HCT116 (cell line): Measurements from ENCODE around the gene SMG6. TPM values are rescaled to one million over a fixed set of nuclear protein-coding genes. Genes with fewer than 3 reads are reported as not detected.

ENCODE experiments used
- ATAC-seq: fragments of 200-7000 bp; cut with Tn5 transposase; 2 replicates; pipeline ENCODE4 v1.9.1; 2020; ENCODE audit warnings: mild to moderate bottlenecking, moderate library complexity
- BruUV-seq: library from RNA; stranded (reverse); fragments of 400-500 nt; replicated peaks from 2 replicates; lab custom pipeline; 2021; lab: Mats Ljungman, UMichigan
- CTCF ChIA-PET: fragments of 300-600 bp; sonication (Branson Sonifier 250); formaldehyde crosslinking; loops from one replicate; lab custom pipeline; 2021; ENCODE audit warnings: antibody characterized with exemption; lab: Charles Lee
- POLR2A ChIA-PET: fragments of 300-600, 350-600 bp; sonication (Branson Sonifier 250); formaldehyde crosslinking; loops from one replicate; lab custom pipeline; 2021; ENCODE audit warnings: antibody characterized with exemption; lab: Charles Lee
- RAD21 ChIA-PET, 2 experiments: fragments of 300-600 bp; sonication (Branson Sonifier 250); formaldehyde crosslinking; loops; one replicate each; lab custom pipeline; 2023; ENCODE audit warnings: low total read pairs in 2 of 2; ENCODE audit not compliant: uncharacterized antibody in 2 of 2, unreplicated experiment in 2 of 2, low non-redundant PET in 1 of 2; lab: Charles Lee
- DNase-seq: peaks from one replicate; pipeline ENCODE4 v3.0.0-alpha.2; 2010; ENCODE audit warnings: low read depth, low spot score
- H2AFZ ChIP-seq: fragments of 200-600 bp; shearing (Covaris generic), sonication (generic); 2 replicates; pipeline ENCODE4 v1.6.1; 2017; ENCODE audit warnings: low read depth, mixed run types, mixed read lengths, antibody characterized with exemption, low read length; ENCODE audit not compliant: poor library complexity, severe bottlenecking
- H3K27ac ChIP-seq: 2 replicates; pipeline ENCODE4 v1.5.1; 2012; ENCODE audit warnings: low read depth, low read length
- H3K27me3 ChIP-seq: fragments of 200-600 bp; sonication (generic); 2 replicates; pipeline ENCODE4 v1.6.1; 2016; ENCODE audit warnings: mixed run types, low read length, mixed read lengths; ENCODE audit not compliant: insufficient read depth
- H3K36me3 ChIP-seq, 2 experiments: fragments of 200-500 bp in 1 of 2; fragments of 200-600 bp in 1 of 2; sonication (Bioruptor generic) in 1 of 2; sonication (generic) in 1 of 2; 2 replicates each; pipeline versions ENCODE4 v1.5.1 to v1.6.1; 2014 to 2016; ENCODE audit warnings: low read length in 2 of 2, inconsistent platforms in 1 of 2, mixed read lengths in 1 of 2, mixed run types in 1 of 2; ENCODE audit not compliant: insufficient read depth in 2 of 2, control insufficient read depth in 1 of 2
- H3K4me1 ChIP-seq, 2 experiments: fragments of 200-600 bp in 1 of 2; sonication (generic) in 1 of 2; 2 replicates each; pipeline versions ENCODE4 v1.5.1 to v1.6.1; 2012 to 2017; ENCODE audit warnings: low read length in 2 of 2, inconsistent platforms in 1 of 2, mild to moderate bottlenecking in 1 of 2, mixed read lengths in 1 of 2, mixed run types in 1 of 2, moderate library complexity in 1 of 2; ENCODE audit not compliant: insufficient read depth in 2 of 2, control insufficient read depth in 1 of 2
- H3K4me2 ChIP-seq: fragments of 200-600 bp; sonication (generic); 2 replicates; pipeline ENCODE4 v1.6.1; 2017; ENCODE audit warnings: mixed run types, low read length, mixed read lengths
- H3K4me3 ChIP-seq, 2 experiments: fragments of 200-600 bp in 1 of 2; sonication (generic) in 1 of 2; replicated peaks in 1 of 2; 2 replicates each; pipeline ENCODE4 v1.5.1; 2011 to 2016; ENCODE audit warnings: low read length in 2 of 2, control low read depth in 1 of 2, low read depth in 1 of 2, mild to moderate bottlenecking in 1 of 2, mixed read lengths in 1 of 2, mixed run types in 1 of 2
- H3K79me2 ChIP-seq: fragments of 200-600 bp; sonication (generic); 2 replicates; pipeline ENCODE4 v1.6.1; 2017; ENCODE audit warnings: mild to moderate bottlenecking, mixed run types, low read length, moderate library complexity, mixed read lengths; ENCODE audit not compliant: insufficient read depth
- H3K9ac ChIP-seq: fragments of 200-600 bp; sonication (generic); 2 replicates; pipeline ENCODE4 v1.6.1; 2016; ENCODE audit warnings: low read length, mixed read lengths
- H3K9me2 ChIP-seq: fragments of 200-600 bp; sonication (generic), shearing (Covaris generic); 2 replicates; pipeline ENCODE4 v1.6.1; 2017; ENCODE audit warnings: mixed run types, mild to moderate bottlenecking, moderate library complexity; ENCODE audit not compliant: insufficient read depth
- H3K9me3 ChIP-seq, 2 experiments: fragments of 200-500 bp in 1 of 2; fragments of 200-600 bp in 1 of 2; sonication (Bioruptor generic) in 1 of 2; sonication (generic) in 1 of 2; 2 replicates each; pipeline ENCODE4 v1.6.1; 2014 to 2017; ENCODE audit warnings: low read length in 2 of 2, mixed read lengths in 2 of 2, inconsistent platforms in 1 of 2, low read depth in 1 of 2, mild to moderate bottlenecking in 1 of 2, mixed run types in 1 of 2, moderate library complexity in 1 of 2; ENCODE audit not compliant: control insufficient read depth in 1 of 2, insufficient read depth in 1 of 2
- H4K20me1 ChIP-seq: fragments of 200-600 bp; sonication (generic), shearing (Covaris generic); 2 replicates; pipeline ENCODE4 v1.6.1; 2017; ENCODE audit warnings: mixed run types, mild to moderate bottlenecking, moderate library complexity; ENCODE audit not compliant: insufficient read depth
- CBX3 ChIP-seq: IDR thresholded peaks from 2 replicates; pipeline ENCODE4 v1.6.1; 2012; ENCODE audit warnings: low read depth
- CEBPB ChIP-seq: IDR thresholded peaks from 2 replicates; pipeline ENCODE4 v1.6.1; 2012; ENCODE audit warnings: low read depth
- EZH2phosphoT487 ChIP-seq: fragments of 200-600 bp; IDR thresholded peaks from 2 replicates; pipeline ENCODE4 v1.6.1; 2018; ENCODE audit warnings: antibody characterized with exemption, borderline replicate concordance
- POLR2A ChIP-seq: IDR thresholded peaks from 2 replicates; pipeline ENCODE4 v1.7.0; 2011; ENCODE audit warnings: borderline replicate concordance; ENCODE audit not compliant: insufficient read depth, insufficient read length; ENCODE audit errors: extremely low read depth
- RAD21 ChIP-seq: IDR thresholded peaks from 2 replicates; pipeline ENCODE4 v1.6.1; 2012; ENCODE audit warnings: low read depth, mild to moderate bottlenecking
- SRF ChIP-seq: IDR thresholded peaks from 2 replicates; pipeline ENCODE4 v1.6.1; 2012; ENCODE audit warnings: low read depth
- YY1 ChIP-seq: IDR thresholded peaks from 2 replicates; pipeline ENCODE4 v1.6.1; 2011; ENCODE audit warnings: low read length, low read depth, moderate library complexity, mild to moderate bottlenecking; ENCODE audit not compliant: insufficient replicate concordance; ENCODE audit errors: extremely low read depth
- intact Hi-C: fragments of 100-400 bp; cut with micrococcal nuclease; formaldehyde crosslinking; loops from 2 replicates; pipeline ENCODE4 v1.10.0; 2022
- total RNA-seq: library from RNA; stranded (reverse); gene quantifications from one replicate; pipeline ENCODE4 v1.2.1, GENCODE V29; 2021; ENCODE audit not compliant: unreplicated experiment
- TF ChIP-seq, protein P1 (sequence below): IDR thresholded peaks from 2 replicates; pipeline ENCODE4 v1.6.1; 2012
- TF ChIP-seq, protein P2 (sequence below): IDR thresholded peaks from 2 replicates; pipeline ENCODE4 v1.6.1; 2012; ENCODE audit warnings: low read depth
- TF ChIP-seq, protein P3 (sequence below): IDR thresholded peaks from 2 replicates; pipeline ENCODE4 v1.6.1; 2011; ENCODE audit warnings: mild to moderate bottlenecking, low read length, moderate library complexity; ENCODE audit not compliant: insufficient replicate concordance; ENCODE audit errors: extremely low read depth

SMG6 gene
- total RNA-seq, 1 experiment from 2014 or later, result 23.1 TPM

DNA sequence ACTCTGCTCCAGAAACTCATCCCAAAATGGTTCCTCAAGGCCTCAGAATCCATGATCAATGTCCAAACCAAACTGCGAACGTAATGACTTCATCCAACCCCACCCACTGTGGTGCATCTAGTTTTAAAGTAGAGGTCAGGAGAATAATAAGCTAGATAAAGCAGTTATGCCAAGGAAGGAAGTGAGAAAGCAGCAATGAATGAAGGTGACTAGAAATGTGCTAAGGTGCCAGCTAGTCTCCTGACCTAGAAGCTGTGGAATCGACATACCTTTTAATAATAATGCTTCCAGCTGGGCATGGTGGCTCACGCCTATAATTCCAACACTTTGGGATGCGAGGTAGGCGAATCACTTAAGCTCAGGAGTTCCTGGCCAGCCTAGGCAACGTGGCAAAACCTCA lies 99.2 kb downstream of the SMG6 start:
- DNase-seq, result no peak
- intact Hi-C loops, result no loop called here
- BruUV-seq, result no TSS peak

More for the DNA sequence above, 99.2 kb downstream of the SMG6 start:
- Histone ChIP-seq H3K4me2 (no peak overlapping the region), H3K4me1 (no peaks in the 10 kb centered on the region), H3K79me2 (no peaks in the 10 kb centered on the region), H3K27ac (no peak overlapping the region)
- TF ChIP-seq POLR2A (no peak), EZH2phosphoT487 (no peak), CEBPB (no peak), CBX3 (no peak), YY1 (no peak), RAD21 (no peak), SRF (no peak)
- TF ChIP-seq, protein P1, sequence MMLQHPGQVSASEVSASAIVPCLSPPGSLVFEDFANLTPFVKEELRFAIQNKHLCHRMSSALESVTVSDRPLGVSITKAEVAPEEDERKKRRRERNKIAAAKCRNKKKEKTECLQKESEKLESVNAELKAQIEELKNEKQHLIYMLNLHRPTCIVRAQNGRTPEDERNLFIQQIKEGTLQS, result no peak
- TF ChIP-seq, protein P2, sequence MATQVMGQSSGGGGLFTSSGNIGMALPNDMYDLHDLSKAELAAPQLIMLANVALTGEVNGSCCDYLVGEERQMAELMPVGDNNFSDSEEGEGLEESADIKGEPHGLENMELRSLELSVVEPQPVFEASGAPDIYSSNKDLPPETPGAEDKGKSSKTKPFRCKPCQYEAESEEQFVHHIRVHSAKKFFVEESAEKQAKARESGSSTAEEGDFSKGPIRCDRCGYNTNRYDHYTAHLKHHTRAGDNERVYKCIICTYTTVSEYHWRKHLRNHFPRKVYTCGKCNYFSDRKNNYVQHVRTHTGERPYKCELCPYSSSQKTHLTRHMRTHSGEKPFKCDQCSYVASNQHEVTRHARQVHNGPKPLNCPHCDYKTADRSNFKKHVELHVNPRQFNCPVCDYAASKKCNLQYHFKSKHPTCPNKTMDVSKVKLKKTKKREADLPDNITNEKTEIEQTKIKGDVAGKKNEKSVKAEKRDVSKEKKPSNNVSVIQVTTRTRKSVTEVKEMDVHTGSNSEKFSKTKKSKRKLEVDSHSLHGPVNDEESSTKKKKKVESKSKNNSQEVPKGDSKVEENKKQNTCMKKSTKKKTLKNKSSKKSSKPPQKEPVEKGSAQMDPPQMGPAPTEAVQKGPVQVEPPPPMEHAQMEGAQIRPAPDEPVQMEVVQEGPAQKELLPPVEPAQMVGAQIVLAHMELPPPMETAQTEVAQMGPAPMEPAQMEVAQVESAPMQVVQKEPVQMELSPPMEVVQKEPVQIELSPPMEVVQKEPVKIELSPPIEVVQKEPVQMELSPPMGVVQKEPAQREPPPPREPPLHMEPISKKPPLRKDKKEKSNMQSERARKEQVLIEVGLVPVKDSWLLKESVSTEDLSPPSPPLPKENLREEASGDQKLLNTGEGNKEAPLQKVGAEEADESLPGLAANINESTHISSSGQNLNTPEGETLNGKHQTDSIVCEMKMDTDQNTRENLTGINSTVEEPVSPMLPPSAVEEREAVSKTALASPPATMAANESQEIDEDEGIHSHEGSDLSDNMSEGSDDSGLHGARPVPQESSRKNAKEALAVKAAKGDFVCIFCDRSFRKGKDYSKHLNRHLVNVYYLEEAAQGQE, result no peak
- TF ChIP-seq, protein P3, sequence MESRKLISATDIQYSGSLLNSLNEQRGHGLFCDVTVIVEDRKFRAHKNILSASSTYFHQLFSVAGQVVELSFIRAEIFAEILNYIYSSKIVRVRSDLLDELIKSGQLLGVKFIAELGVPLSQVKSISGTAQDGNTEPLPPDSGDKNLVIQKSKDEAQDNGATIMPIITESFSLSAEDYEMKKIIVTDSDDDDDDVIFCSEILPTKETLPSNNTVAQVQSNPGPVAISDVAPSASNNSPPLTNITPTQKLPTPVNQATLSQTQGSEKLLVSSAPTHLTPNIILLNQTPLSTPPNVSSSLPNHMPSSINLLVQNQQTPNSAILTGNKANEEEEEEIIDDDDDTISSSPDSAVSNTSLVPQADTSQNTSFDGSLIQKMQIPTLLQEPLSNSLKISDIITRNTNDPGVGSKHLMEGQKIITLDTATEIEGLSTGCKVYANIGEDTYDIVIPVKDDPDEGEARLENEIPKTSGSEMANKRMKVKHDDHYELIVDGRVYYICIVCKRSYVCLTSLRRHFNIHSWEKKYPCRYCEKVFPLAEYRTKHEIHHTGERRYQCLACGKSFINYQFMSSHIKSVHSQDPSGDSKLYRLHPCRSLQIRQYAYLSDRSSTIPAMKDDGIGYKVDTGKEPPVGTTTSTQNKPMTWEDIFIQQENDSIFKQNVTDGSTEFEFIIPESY, result no peak
- TF ChIP-seq, all 23 proteins: peak for 0
- no peaks in the 10 kb centered on the region for H3K9me2 ChIP-seq
- H3K4me3 ChIP-seq, result no peak overlapping the region
- H3K9ac ChIP-seq, result no peak overlapping the region
- no peaks in the 10 kb centered on the region for H3K36me3 ChIP-seq
- RAD21 ChIA-PET, result no interaction called here
- no peak for ATAC-seq
- CTCF ChIA-PET, result interaction anchor here (1.2 kb wide), 1 partner anchor 109 kb away, joined by 3 read pairs; no protein-coding TSS in a partner anchor
- no peaks in the 10 kb centered on the region for H3K27me3 ChIP-seq
- H2AFZ ChIP-seq, result no peak overlapping the region
- POLR2A ChIA-PET, result no interaction called here
- H3K9me3 ChIP-seq, result no peaks in the 10 kb centered on the region
- H4K20me1 ChIP-seq, result no peaks in the 10 kb centered on the region; the same call in 1 of the 2 replicates
